Left cardiac atrium (tissue), 4 donors: ENCODE results near the gene TUBB6. TPM values are rescaled to one million over a fixed set of nuclear protein-coding genes. Genes with fewer than 3 reads are reported as not detected.

ENCODE experiments used
- ATAC-seq, 2 donors: fragments of 200-7000 bp; cut with Tn5 transposase; one replicate each; pipeline ENCODE4 v1.9.1; 2020; ENCODE audit warnings: mild to moderate bottlenecking in 2 of 2, moderate library complexity in 2 of 2
- DNase-seq: peaks from one replicate; pipeline ENCODE4 v3.0.0-alpha.2; 2020
- intact Hi-C, 2 donors: fragments of 100-400 bp; cut with DNase I; formaldehyde crosslinking; loops; one replicate each; pipeline versions ENCODE4 v1.14.1 to v1.15.1; 2022 to 2023
- total RNA-seq, 2 donors: library from RNA; stranded (reverse); fragmentation: NEBNext Ultra II Directional; extraction: Animal tissue kit (Norgen Biotek cat#: 25700); gene quantifications; one replicate each; pipeline ENCODE4 v1.2.1, GENCODE V29; 2021
- donor health status: DM: no; HTN: yes; CAD: no.
- donor health status: DM: no; HTN: yes; CAD: no; lungs with severe emphysema.
- donor health status: DM: yes; HTN: yes; CAD: no.
- donor health status: Dilated cardiomyopathy.

TUBB6 gene
- total RNA-seq, 2 donors from 2014 or later = 211 to 254 TPM

- peak in 1 of 2 donors; percentile 13 for ATAC-seq
- DNase-seq = no peak
- intact Hi-C loops = loop anchor here in 1 of 2 donors (10.0 kb wide), 1 partner anchor 46 kb away; the partner anchor contains the start of gene AFG3L2
Measured at GRCh38 chr18:12328179-12328823, 20.3 kb downstream of the TUBB6 start.

GRCh38 chr18:12329125-12329698, 21.2 kb downstream of the TUBB6 start:
- intact Hi-C loops = loop anchor here in 1 of 2 donors (10.0 kb wide), 1 partner anchor 46 kb away; the partner anchor contains the start of gene AFG3L2
- DNase-seq = no peak
- no peak for ATAC-seq

- intact Hi-C loops = no loop called here
- DNase-seq = no peak
- ATAC-seq = no peak
Measured at GRCh38 chr18:12330766-12331165, 22.7 kb downstream of the TUBB6 start.

- intact Hi-C loops = no loop called here
- ATAC-seq = peak in 1 of 2 donors; percentile 10
- DNase-seq = no peak
Measured at GRCh38 chr18:12333506-12334290, 25.7 kb downstream of the TUBB6 start.

GRCh38 chr18:12334366-12334808, 26.3 kb downstream of the TUBB6 start:
- DNase-seq (peak; percentile 43), ATAC-seq (peak; percentile 17 to 56)
- intact Hi-C loops = no loop called here

GRCh38 chr18:12334863-12335262, 26.8 kb downstream of the TUBB6 start:
- intact Hi-C loops = no loop called here
- DNase-seq (no peak), ATAC-seq (no peak)

- DNase-seq = no peak
- intact Hi-C loops = no loop called here
Measured at GRCh38 chr18:12335503-12335902, 27.5 kb downstream of the TUBB6 start.

GRCh38 chr18:12336171-12336613, 28.2 kb downstream of the TUBB6 start:
- intact Hi-C loops = no loop called here
- DNase-seq (no peak), ATAC-seq (peak in 1 of 2 donors; percentile 63)

More at GRCh38 chr18:12335503-12335902, 27.5 kb downstream of the TUBB6 start:
- ATAC-seq = no peak

- intact Hi-C loops = no loop called here
- no peak for DNase-seq
- ATAC-seq = no peak
Measured at GRCh38 chr18:12336887-12337286, 28.8 kb downstream of the TUBB6 start.

GRCh38 chr18:12338382-12338781, 30.3 kb downstream of the TUBB6 start:
- ATAC-seq (no peak), DNase-seq (no peak)
- intact Hi-C loops = no loop called here

- ATAC-seq (peak in 1 of 2 donors; percentile 28), DNase-seq (no peak)
- intact Hi-C loops = no loop called here
Measured at GRCh38 chr18:12340945-12341660, 33.1 kb downstream of the TUBB6 start.

GRCh38 chr18:12342661-12343060, 34.6 kb downstream of the TUBB6 start:
- no peak for DNase-seq
- peak in 1 of 2 donors; percentile 54 for ATAC-seq
- intact Hi-C loops = no loop called here

GRCh38 chr18:12345491-12346239, 37.6 kb downstream of the TUBB6 start:
- ATAC-seq (no peak), DNase-seq (no peak)

GRCh38 chr18:12346240-12346565, 38.2 kb downstream of the TUBB6 start:
- intact Hi-C loops = no loop called here
- DNase-seq (no peak), ATAC-seq (peak in 1 of 2 donors; percentile 10)

More at GRCh38 chr18:12345491-12346239, 37.6 kb downstream of the TUBB6 start:
- intact Hi-C loops = no loop called here

- DNase-seq (no peak), ATAC-seq (no peak)
- intact Hi-C loops = no loop called here
Measured at GRCh38 chr18:12347895-12348294, 39.9 kb downstream of the TUBB6 start.

- no peak for DNase-seq
- intact Hi-C loops = no loop called here
- ATAC-seq = no peak
Measured at GRCh38 chr18:12352188-12352587, 44.1 kb downstream of the TUBB6 start.

GRCh38 chr18:12359515-12359927, 51.5 kb downstream of the TUBB6 start:
- ATAC-seq (no peak), DNase-seq (no peak)
- intact Hi-C loops = no loop called here

- intact Hi-C loops = no loop called here
- ATAC-seq = peak; percentile 68 to 70
- DNase-seq = peak; percentile 73
Measured at GRCh38 chr18:12361770-12362378, 53.8 kb downstream of the TUBB6 start.
